Measurements from ENCODE around the gene CADM1.

DNA sequence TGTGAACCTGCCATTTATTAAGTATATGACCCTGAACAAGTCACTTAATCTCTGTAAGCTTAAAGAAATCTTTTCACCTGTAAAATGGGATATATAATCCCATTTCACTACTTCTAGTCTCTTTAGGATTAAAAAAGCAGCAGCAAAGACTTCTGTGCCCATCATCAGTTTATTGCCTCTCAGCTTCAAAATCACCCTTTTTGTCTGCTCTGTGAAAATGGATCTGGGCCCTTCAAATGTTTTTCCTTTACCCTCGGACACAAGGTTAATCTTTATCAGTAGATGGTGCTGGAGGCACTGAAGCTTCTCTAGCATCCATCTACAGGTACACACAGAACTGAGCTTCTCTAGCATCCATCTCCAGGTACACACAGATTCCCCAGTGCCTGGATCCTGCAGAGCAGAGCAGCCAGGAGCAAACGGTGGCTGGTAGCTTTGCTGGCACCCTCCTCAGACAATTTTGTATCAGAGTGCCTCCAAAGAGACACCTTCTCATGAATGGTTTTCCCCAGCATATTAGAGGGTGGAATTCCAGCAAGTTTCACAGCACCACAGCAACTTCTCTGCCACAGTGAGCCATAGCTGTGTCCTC is 56.8 kb downstream of the CADM1 start:
- TF ChIP-seq, protein P1, sequence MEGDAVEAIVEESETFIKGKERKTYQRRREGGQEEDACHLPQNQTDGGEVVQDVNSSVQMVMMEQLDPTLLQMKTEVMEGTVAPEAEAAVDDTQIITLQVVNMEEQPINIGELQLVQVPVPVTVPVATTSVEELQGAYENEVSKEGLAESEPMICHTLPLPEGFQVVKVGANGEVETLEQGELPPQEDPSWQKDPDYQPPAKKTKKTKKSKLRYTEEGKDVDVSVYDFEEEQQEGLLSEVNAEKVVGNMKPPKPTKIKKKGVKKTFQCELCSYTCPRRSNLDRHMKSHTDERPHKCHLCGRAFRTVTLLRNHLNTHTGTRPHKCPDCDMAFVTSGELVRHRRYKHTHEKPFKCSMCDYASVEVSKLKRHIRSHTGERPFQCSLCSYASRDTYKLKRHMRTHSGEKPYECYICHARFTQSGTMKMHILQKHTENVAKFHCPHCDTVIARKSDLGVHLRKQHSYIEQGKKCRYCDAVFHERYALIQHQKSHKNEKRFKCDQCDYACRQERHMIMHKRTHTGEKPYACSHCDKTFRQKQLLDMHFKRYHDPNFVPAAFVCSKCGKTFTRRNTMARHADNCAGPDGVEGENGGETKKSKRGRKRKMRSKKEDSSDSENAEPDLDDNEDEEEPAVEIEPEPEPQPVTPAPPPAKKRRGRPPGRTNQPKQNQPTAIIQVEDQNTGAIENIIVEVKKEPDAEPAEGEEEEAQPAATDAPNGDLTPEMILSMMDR (IDR thresholded peaks at IDR 0.05), result no peak
- TF ChIP-seq POLR2A (IDR thresholded peaks at IDR 0.05), result no peak

Measured in heart left ventricle (tissue), 13 donors.